HepG2 (cell line): ENCODE data around the gene NOL4L. TPM values are rescaled to one million over a fixed set of nuclear protein-coding genes. Genes with fewer than 3 reads are reported as not detected.

Experiments used
- ATAC-seq: fragments of 200-7000 bp; cut with Tn5 transposase; 3 replicates; pipeline ENCODE4 v1.9.1; 2020; ENCODE audit warnings: mild to moderate bottlenecking, moderate library complexity
- BruUV-seq: library from RNA; stranded (reverse); fragments of 400-500 nt; replicated peaks from 2 replicates; lab custom pipeline; 2021; lab: Mats Ljungman, UMichigan
- CTCF ChIA-PET: fragments of 300-600 bp; formaldehyde crosslinking; extraction: SDS; loops from one replicate; lab custom pipeline; 2021; ENCODE audit warnings: low total read pairs, inconsistent platforms, low intra/inter-chr PET ratio; lab: Yijun Ruan, JAX
- POLR2A ChIA-PET: fragments of 350-600 bp; sonication (Branson Sonifier 250); formaldehyde crosslinking; loops from one replicate; lab custom pipeline; 2020; ENCODE audit warnings: antibody characterized with exemption, inconsistent platforms; lab: Yijun Ruan, JAX
- DNase-seq: peaks from one replicate; pipeline ENCODE4 v3.0.0-alpha.2; 2015; ENCODE audit warnings: low spot score
- FAIRE-seq: peaks from 3 replicates; lab custom pipeline; 2011; peaks lifted over from hg19 to GRCh38; lab: Jason Lieb, UNC
- H2AFZ ChIP-seq: one replicate; pipeline ENCODE4 v1.6.1; 2011; ENCODE audit warnings: low read length, inconsistent platforms
- H3K27ac ChIP-seq: fragments of 300-600 bp; 3 replicates; pipeline ENCODE4 v1.8.0; 2011; ENCODE audit warnings: mixed run types, mild to moderate bottlenecking, mixed read lengths, low read length, inconsistent platforms; ENCODE audit not compliant: insufficient read depth; ENCODE audit errors: extremely low read length
- H3K27me3 ChIP-seq, 2 experiments: fragments of 200-600 bp in 1 of 2; 2 replicates in 1 of 2; 3 replicates in 1 of 2; pipeline versions ENCODE4 v1.6.0 to v1.8.0; 2011; ENCODE audit warnings: low read length in 2 of 2, mild to moderate bottlenecking in 2 of 2, moderate library complexity in 2 of 2, inconsistent platforms in 1 of 2; ENCODE audit not compliant: insufficient read depth in 2 of 2, control insufficient read depth in 1 of 2
- H3K36me3 ChIP-seq, 2 experiments: fragments of 200-600 bp in 1 of 2; replicated peaks in 1 of 2; 2 replicates in 1 of 2; 3 replicates in 1 of 2; pipeline versions ENCODE4 v1.5.1 to v1.8.0; 2011; ENCODE audit warnings: low read length in 2 of 2, inconsistent platforms in 1 of 2; ENCODE audit not compliant: insufficient read depth in 2 of 2, control insufficient read depth in 1 of 2
- H3K4me1 ChIP-seq: 2 replicates; pipeline ENCODE4 v1.5.1; 2012; ENCODE audit warnings: low read length, inconsistent platforms; ENCODE audit not compliant: insufficient read depth
- H3K4me2 ChIP-seq: 2 replicates; pipeline ENCODE4 v1.6.0; 2011; ENCODE audit warnings: low read depth, low read length, inconsistent platforms
- H3K4me3 ChIP-seq, 3 experiments: fragments of 200-600 bp in 1 of 3; sonication (generic), shearing (Covaris generic) in 1 of 3; replicated peaks in 1 of 3; 2 replicates each; pipeline ENCODE4 v1.5.1; 2011 to 2016; ENCODE audit warnings: low read length in 3 of 3, inconsistent platforms in 2 of 3, low read depth in 2 of 3, mild to moderate bottlenecking in 2 of 3, control low read depth in 1 of 3, mixed read lengths in 1 of 3; ENCODE audit not compliant: insufficient read depth in 1 of 3
- H3K79me2 ChIP-seq: one replicate; pipeline ENCODE4 v1.6.1; 2011; ENCODE audit warnings: low read length, inconsistent platforms; ENCODE audit not compliant: insufficient read depth
- H3K9ac ChIP-seq: 2 replicates; pipeline ENCODE4 v1.6.0; 2011; ENCODE audit warnings: mild to moderate bottlenecking, low read depth, low read length, inconsistent platforms; ENCODE audit not compliant: insufficient read depth
- H3K9me3 ChIP-seq: 2 replicates; pipeline ENCODE4 v1.5.1; 2012; ENCODE audit warnings: mild to moderate bottlenecking, low read length
- H4K20me1 ChIP-seq: 2 replicates; pipeline ENCODE4 v1.6.0; 2011; ENCODE audit warnings: inconsistent platforms, mild to moderate bottlenecking, low read length, moderate library complexity; ENCODE audit not compliant: insufficient read depth
- DMAP1 ChIP-seq: IDR thresholded peaks from 2 replicates; pipeline ENCODE4 v1.6.1; 2016
- ETV6 ChIP-seq: sonication (generic); formaldehyde crosslinking; conservative IDR thresholded peaks from 2 replicates; pipeline ENCODE4 v1.4.0; 2020; ENCODE audit warnings: missing genetic modification reagents
- KAT2B ChIP-seq: fragments of 150-350 bp; IDR thresholded peaks from 2 replicates; pipeline ENCODE4 v1.6.1; 2014; ENCODE audit warnings: low read depth, low read length, borderline replicate concordance
- KDM2A ChIP-seq: sonication (generic); formaldehyde crosslinking; IDR thresholded peaks from 2 replicates; pipeline ENCODE4 v1.4.0; 2020; ENCODE audit warnings: low read depth, missing genetic modification reagents, borderline replicate concordance
- MTA3 ChIP-seq: sonication (generic); formaldehyde crosslinking; IDR thresholded peaks from 2 replicates; pipeline ENCODE4 v1.4.0; 2020; ENCODE audit warnings: missing genetic modification reagents
- NONO ChIP-seq, 2 experiments: fragments of 450-650 bp in 1 of 2; sonication (generic) in 1 of 2; formaldehyde crosslinking in 1 of 2; IDR thresholded peaks in 1 of 2; conservative IDR thresholded peaks in 1 of 2; 2 replicates each; pipeline versions ENCODE4 v1.6.1 to v1.8.0; 2017 to 2022; ENCODE audit warnings: mild to moderate bottlenecking in 1 of 2, missing genetic modification reagents in 1 of 2, moderate library complexity in 1 of 2
- PTBP1 ChIP-seq: fragments of 200-400 bp; formaldehyde crosslinking; IDR thresholded peaks from 2 replicates; pipeline ENCODE4 v1.6.1; 2018; ENCODE audit warnings: low read length, low read depth; ENCODE audit not compliant: poor library complexity, severe bottlenecking
- RXRB ChIP-seq: IDR thresholded peaks from 2 replicates; pipeline ENCODE4 v1.6.1; 2016; ENCODE audit warnings: borderline replicate concordance, missing genetic modification reagents, missing compliant biosample characterization
- SAFB2 ChIP-seq: sonication (generic); formaldehyde crosslinking; IDR thresholded peaks from 2 replicates; pipeline ENCODE4 v1.5.1; 2020; ENCODE audit warnings: missing genetic modification reagents, low read depth, mild to moderate bottlenecking, borderline replicate concordance
- SALL2 ChIP-seq: sonication (generic); formaldehyde crosslinking; IDR thresholded peaks from 2 replicates; pipeline ENCODE4 v1.8.1; 2023; ENCODE audit warnings: mild to moderate bottlenecking, missing genetic modification reagents, inconsistent platforms
- SKI ChIP-seq: fragments of 450-650 bp; IDR thresholded peaks from one replicate; pipeline ENCODE4 v1.6.1; 2018; ENCODE audit warnings: mild to moderate bottlenecking; ENCODE audit not compliant: partially characterized antibody
- SRF ChIP-seq: IDR thresholded peaks from 2 replicates; pipeline ENCODE4 v1.6.1; 2011; ENCODE audit warnings: mild to moderate bottlenecking, low read depth, low read length, moderate library complexity
- SRSF1 ChIP-seq: fragments of 200-400 bp; formaldehyde crosslinking; optimal IDR thresholded peaks from 2 replicates; pipeline ENCODE3; 2017; ENCODE audit warnings: mild to moderate bottlenecking, low read depth, low read length, moderate library complexity
- TEAD3 ChIP-seq: optimal IDR thresholded peaks from 2 replicates; pipeline ENCODE3; 2016; ENCODE audit warnings: borderline replicate concordance
- YEATS2 ChIP-seq: sonication (generic); formaldehyde crosslinking; IDR thresholded peaks from 2 replicates; pipeline ENCODE4 v1.4.0; 2020; ENCODE audit warnings: missing genetic modification reagents, borderline replicate concordance
- ZNF260 ChIP-seq: sonication (generic); formaldehyde crosslinking; IDR thresholded peaks from 2 replicates; pipeline ENCODE4 v1.4.0; 2020; ENCODE audit warnings: missing genetic modification reagents, low read depth, mild to moderate bottlenecking, borderline replicate concordance
- ZNF317 ChIP-seq: sonication (generic); formaldehyde crosslinking; IDR thresholded peaks from 2 replicates; pipeline ENCODE4 v1.5.0; 2020; ENCODE audit warnings: mild to moderate bottlenecking, missing genetic modification reagents
- ZNF496 ChIP-seq: sonication (generic); formaldehyde crosslinking; IDR thresholded peaks from 2 replicates; pipeline ENCODE4 v1.8.1; 2023; ENCODE audit warnings: mild to moderate bottlenecking, moderate library complexity, missing genetic modification reagents; ENCODE audit not compliant: insufficient replicate concordance
- ZNF713 ChIP-seq: sonication (generic); formaldehyde crosslinking; IDR thresholded peaks from 2 replicates; pipeline ENCODE4 v1.4.0; 2020; ENCODE audit warnings: mild to moderate bottlenecking, missing genetic modification reagents
- ZNF772 ChIP-seq: sonication (generic); formaldehyde crosslinking; IDR thresholded peaks from 2 replicates; pipeline ENCODE4 v1.5.0; 2020; ENCODE audit warnings: mild to moderate bottlenecking, missing genetic modification reagents
- ZSCAN29 ChIP-seq: sonication (generic); formaldehyde crosslinking; conservative IDR thresholded peaks from 2 replicates; pipeline ENCODE4 v1.4.0; 2020; ENCODE audit warnings: mild to moderate bottlenecking, missing genetic modification reagents
- WGBS: methylation state at CpG from one replicate; pipeline ENCODE4 v1.1.6; 2017; ENCODE audit warnings: low lambda C conversion rate; 5-methylcytosine and 5-hydroxymethylcytosine counted together
- in situ Hi-C: cut with HindIII; loops from 2 replicates; pipeline ENCODE4 v1.10.0; 2017; ENCODE audit warnings: low pct_unique_long_range_greater_than_20kb; ENCODE audit not compliant: extremely low pct_ligation_motif_present
- intact Hi-C: fragments of 100-400 bp; cut with micrococcal nuclease; formaldehyde crosslinking; loops from one replicate; pipeline ENCODE4 v1.10.0; 2022; ENCODE audit not compliant: unreplicated experiment
- polyA plus RNA-seq, 8 experiments: library from polyadenylated mRNA; depleted of rRNA in 3 of 8; stranded (reverse) in 7 of 8; unstranded in 1 of 8; fragments of >200 nt; fragmentation: Illumina TruSeq in 4 of 8; extraction: Trizol in 4 of 8; gene quantifications; 2 replicates each; pipeline versions ENCODE4 v1.2.1 to v1.2.3, GENCODE V29; 2011 to 2016; ENCODE audit warnings: low read depth in 4 of 8, missing spikeins in 1 of 8, mixed read lengths in 1 of 8; ENCODE audit not compliant: insufficient read depth in 1 of 8
- total RNA-seq, 5 experiments: library from RNA; depleted of rRNA; stranded (reverse); fragments of >200 nt; fragmentation: Illumina TruSeq; extraction: Trizol; gene quantifications; 2 replicates each; pipeline ENCODE4 v1.2.3, GENCODE V29; 2016; ENCODE audit warnings: low read depth in 1 of 5
- TF ChIP-seq, protein P1 (sequence below): sonication (generic); formaldehyde crosslinking; IDR thresholded peaks from 2 replicates; pipeline ENCODE4 v1.4.0; 2020; ENCODE audit warnings: missing genetic modification reagents
- TF ChIP-seq, protein P2 (sequence below): sonication (generic); formaldehyde crosslinking; IDR thresholded peaks from 2 replicates; pipeline ENCODE4 v1.8.1; 2023; ENCODE audit warnings: mild to moderate bottlenecking, missing genetic modification reagents

The NOL4L gene
- total and polyA plus RNA-seq, 2 of the 13 experiments (the other 11 are each of a cell fraction or from before 2014, with no cell fraction given), result 16.6 to 35.4 TPM

DNA sequence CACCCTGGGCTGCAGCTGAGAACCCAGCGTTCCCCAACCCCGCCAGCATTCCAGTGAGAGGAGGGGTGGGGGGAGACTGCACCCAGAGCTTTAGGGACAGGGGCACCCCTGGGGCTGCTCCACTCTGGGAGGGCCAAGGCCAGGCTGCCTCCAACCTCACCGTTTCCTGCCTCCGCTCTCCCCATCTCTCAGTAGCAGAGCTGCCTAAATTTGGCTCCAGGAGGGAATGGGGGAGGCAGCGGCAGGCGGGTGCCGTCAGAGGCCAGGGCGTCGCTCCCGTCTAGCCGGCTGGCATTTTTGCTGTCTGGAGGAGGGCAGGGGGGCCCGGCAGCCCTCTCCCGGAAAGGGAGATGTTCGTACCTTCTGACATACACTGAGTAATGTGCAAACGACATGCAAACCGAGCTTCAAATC, 46.6 kb downstream of the NOL4L start (continued):
- TF ChIP-seq SRSF1 (peak; percentile 66), KAT2B (no peak), NONO (IDR thresholded peaks at IDR 0.05) (no peak), NONO (CRISPR knock-in tag; conservative IDR thresholded peaks at IDR 0.05) (no peak), SALL2 (CRISPR knock-in tag) (peak; percentile 15; the same call in 1 of the 2 replicates), ZNF772 (CRISPR knock-in tag) (peak; percentile 37; the same call in 1 of the 2 replicates), ZNF260 (CRISPR knock-in tag) (no peak), SKI (peak; percentile 85), MTA3 (no peak), SAFB2 (CRISPR knock-in tag) (0 out of 2 replicates have a peak, but pooled peaks have one; percentile 27), SRF (no peak), ZNF317 (CRISPR knock-in tag) (no peak)
- TF ChIP-seq, all 625 proteins: peak for 34

DNA sequence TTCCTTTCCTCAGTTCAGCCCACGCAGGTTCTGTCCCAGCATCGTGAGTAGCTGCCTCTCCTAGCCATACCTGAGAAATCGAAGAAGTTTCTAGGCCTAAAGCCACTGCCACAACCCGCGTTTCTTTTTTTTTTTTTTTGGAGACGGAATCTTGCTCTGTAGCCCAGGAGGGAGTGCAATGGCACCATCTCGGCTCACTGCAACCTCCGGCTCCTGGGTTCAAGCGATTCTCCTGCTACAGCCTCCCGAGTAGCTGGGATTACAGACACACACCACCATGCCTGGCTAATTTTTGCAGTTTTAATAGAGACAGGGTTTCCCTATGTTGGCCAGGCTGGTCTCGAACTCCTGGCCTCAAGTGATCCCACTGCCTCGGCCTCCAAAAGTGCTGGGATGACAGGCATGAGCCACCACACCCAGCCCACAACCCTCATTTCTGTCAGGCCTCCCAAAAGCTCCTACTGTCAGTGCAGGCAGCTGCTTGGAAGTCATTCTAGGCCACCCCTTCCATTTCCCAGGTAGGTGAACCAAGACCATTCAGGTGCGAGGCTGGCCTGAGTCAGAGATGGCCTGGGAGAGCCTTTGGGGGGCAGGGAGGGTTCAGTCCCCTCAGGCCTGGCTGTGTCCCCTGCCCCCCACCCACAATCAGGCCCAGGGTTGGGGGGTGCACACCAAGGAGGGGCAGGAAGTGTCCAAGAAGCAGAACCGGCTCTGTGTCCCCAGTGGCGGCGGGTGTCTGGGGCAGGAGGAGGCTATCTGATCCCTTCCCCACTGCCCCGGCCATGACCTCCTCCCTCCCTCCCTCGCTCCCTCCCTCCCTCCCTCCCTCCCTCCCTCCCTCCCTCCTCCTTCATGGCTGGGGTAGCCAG, 47.2 kb downstream of the NOL4L start:
- peak; percentile 0 for ATAC-seq
- WGBS, result 72% methylated on average over 16 of the region's 18 CpGs
- Histone ChIP-seq H2AFZ (no peak overlapping the region), H3K27ac (peak overlapping the region; percentile 90), H3K4me2 (peak overlapping the region; percentile 71), H4K20me1 (no peaks in the 10 kb centered on the region), H3K9me3 (no peaks in the 10 kb centered on the region), H3K4me1 (peaks cover 80% of the 10 kb centered on the region), H3K4me3 (no peak overlapping the region; a peak in 1 of 6 replicates), H3K79me2 (no peaks in the 10 kb centered on the region), H3K36me3 (no peaks in the 10 kb centered on the region), H3K27me3 (no peaks in the 10 kb centered on the region), H3K9ac (0 out of 2 replicates have a peak overlapping the region, but pooled peaks have one; percentile 6)
- no peak for DNase-seq
- intact Hi-C loops (no loop called here), in situ Hi-C loops (no loop called here)
- BruUV-seq, result no TSS peak
- FAIRE-seq, result no peak
- ChIA-PET POLR2A (interaction anchor here (0.6 to 10.7 kb wide), 11 partner anchors 14 to 127 kb away, joined by 3 to 197 read pairs (median 6); no protein-coding TSS in a partner anchor), CTCF (no interaction called here)
- TF ChIP-seq ETV6 (no peak), RXRB (CRISPR knock-in tag) (peak; percentile 93), DMAP1 (CRISPR knock-in tag) (no peak), KDM2A (CRISPR knock-in tag) (no peak), ZSCAN29 (CRISPR knock-in tag) (no peak), ZNF496 (CRISPR knock-in tag) (no peak), TEAD3 (CRISPR knock-in tag) (no peak), ZNF713 (CRISPR knock-in tag) (peak; percentile 88; the same call in 1 of the 2 replicates), PTBP1 (no peak), YEATS2 (CRISPR knock-in tag) (no peak; the same call in 1 of the 2 replicates)
- TF ChIP-seq, protein P1, sequence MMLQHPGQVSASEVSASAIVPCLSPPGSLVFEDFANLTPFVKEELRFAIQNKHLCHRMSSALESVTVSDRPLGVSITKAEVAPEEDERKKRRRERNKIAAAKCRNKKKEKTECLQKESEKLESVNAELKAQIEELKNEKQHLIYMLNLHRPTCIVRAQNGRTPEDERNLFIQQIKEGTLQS (CRISPR knock-in tag), result no peak
- TF ChIP-seq, protein P2, sequence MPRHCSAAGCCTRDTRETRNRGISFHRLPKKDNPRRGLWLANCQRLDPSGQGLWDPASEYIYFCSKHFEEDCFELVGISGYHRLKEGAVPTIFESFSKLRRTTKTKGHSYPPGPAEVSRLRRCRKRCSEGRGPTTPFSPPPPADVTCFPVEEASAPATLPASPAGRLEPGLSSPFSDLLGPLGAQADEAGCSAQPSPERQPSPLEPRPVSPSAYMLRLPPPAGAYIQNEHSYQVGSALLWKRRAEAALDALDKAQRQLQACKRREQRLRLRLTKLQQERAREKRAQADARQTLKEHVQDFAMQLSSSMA (CRISPR knock-in tag), result no peak
